GM19023 (cell line): Measurements from ENCODE around the gene CRIP2.

Source experiments
- ATAC-seq: cut with Tn5 transposase; IDR thresholded peaks from one replicate; pipeline ENCODE4 v1.9.1; 2021; ENCODE audit warnings: mild to moderate bottlenecking, moderate library complexity; ENCODE audit not compliant: unreplicated experiment

The CRIP2 gene

DNA sequence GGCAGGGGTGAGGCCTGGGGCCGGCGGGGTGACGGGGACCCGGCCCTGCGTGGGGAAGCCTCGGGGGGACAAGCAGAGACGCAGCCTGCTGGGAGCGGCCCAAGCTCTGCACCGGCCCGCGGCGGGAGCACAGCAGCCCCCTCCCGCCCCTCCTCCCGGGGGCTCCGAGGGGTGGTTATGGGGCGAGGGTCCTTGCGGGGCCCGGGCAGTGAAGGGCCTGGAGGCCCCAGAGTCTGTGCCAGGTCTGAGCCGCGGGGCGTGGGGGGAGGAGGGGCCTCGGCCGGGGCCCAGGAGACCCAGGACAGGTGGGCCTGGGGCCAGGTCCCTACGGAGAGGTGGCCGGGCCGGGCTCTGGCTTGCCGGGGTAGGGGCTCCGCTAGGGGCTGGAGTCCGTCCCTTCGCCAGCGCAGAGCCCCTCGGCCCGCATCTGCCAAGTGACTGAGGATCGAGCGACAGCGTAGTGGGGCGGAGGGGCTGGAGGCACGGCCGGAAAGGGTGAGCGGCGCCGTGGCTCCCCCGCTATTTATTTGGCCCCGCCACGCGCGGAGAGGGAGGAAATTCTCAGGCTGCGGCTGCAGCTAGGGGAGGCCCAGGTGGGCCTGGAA is 52.3 kb downstream of the CRIP2 start:
- no peak for ATAC-seq

DNA sequence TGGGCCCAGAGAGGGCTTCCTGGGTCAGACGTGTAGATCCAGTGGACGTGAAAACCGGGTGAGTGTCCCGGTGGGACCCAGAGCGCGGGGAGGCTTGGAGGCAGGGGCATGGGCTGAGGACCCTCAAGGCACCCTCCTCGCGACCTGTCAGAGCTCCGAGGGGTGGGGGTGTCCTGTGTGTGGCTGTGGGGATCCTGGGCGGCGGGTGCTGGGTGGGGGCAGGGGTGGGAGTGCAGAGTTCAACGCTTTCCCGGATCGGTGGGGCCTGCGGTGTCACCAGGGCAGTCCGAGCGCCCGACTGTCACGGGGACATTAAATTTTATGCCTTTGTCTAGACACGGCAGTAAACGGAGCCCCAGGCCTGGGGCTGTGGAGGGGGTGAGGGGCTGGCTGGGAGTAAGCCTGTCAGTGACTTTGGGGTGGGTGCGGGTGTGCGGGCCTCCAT is 52.8 kb downstream of the CRIP2 start:
- no peak for ATAC-seq

DNA sequence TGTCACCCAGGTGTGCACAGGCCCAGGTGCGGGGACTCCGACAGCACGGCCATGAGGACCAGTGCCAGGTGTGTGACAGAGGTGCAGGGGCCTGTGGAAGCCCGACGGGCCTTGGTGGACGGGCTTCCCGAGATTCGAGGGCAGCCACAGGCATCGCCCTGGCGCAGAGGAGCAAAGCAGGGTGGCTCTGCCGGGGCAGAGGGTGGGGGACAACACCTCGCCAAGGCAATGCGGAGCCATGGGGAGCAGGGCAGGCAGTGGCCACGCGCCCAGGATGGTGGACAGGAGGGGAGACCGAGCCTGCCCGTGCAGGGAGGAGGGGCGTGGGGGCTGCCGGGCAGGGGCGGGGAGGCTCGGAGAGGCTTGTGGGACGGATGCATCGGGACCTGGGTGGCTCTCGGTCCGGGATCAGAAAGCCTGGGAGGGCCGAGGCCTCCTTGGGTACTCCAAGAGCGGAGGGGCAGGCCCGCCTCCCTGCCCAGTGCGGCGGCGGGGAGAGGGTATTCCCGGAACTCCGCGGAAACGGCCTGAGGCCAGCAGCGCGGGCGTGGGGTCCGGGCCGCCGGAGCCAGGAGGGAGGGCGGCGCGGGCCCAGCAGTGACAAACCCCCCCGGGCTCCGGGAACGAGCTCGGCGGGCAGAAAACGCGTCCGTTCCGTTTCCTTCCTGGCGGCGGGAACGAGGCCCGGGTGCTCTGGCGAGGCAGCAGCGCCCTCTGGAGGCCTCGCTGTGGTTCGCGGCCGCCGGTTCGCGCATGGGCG is 53.4 kb downstream of the CRIP2 start:
- ATAC-seq = no peak

DNA sequence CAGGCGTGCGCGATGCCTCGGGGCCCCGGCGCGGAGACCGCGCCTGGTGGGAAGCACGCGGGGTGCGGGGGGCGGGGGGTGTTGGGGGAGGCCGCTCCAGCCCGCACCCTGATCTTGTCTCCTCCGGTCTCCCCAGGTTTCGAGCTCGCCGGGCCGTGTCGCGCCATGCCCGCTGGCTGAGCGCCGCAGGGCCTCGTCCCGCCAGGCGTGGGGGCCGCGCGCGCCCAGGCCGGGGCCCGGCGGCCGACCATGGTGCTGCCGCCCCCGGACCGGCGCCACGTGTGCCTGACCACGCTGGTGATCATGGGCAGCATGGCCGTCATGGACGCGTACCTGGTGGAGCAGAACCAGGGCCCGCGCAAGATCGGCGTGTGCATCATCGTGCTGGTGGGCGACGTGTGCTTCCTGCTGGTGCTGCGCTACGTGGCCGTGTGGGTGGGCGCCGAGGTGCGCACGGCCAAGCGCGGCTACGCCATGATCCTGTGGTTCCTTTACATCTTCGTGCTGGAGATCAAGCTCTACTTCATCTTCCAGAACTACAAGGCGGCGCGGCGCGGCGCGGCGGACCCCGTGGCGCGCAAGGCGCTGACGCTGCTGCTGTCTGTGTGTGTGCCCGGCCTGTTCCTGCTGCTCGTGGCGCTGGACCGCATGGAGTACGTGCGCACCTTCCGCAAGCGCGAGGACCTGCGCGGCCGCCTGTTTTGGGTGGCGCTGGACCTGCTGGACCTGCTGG is 54.1 kb downstream of the CRIP2 start:
- ATAC-seq = no peak

DNA sequence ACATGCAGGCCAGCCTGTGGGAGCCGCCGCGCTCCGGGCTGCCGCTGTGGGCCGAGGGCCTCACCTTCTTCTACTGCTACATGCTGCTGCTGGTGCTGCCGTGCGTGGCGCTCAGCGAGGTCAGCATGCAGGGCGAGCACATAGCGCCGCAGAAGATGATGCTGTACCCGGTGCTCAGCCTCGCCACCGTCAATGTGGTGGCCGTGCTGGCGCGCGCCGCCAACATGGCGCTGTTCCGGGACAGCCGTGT is 54.6 kb downstream of the CRIP2 start:
- no peak for ATAC-seq
